SK-N-MC (cell line): ENCODE results near the gene SLC36A1.

Experiments used
- EZH2 ChIP-seq: fragments of 200-600 bp; sonication (generic); IDR thresholded peaks from one replicate; pipeline ENCODE4 v1.6.1; 2017; ENCODE audit warnings: antibody characterized with exemption
- POLR2AphosphoS5 ChIP-seq: IDR thresholded peaks from 2 replicates; pipeline ENCODE4 v1.6.1; 2012; ENCODE audit warnings: mild to moderate bottlenecking, low read depth, low read length, borderline replicate concordance

GRCh38 chr5:151497391-151498002, 50.1 kb downstream of the SLC36A1 start:
- TF ChIP-seq POLR2AphosphoS5 (no peak), EZH2 (no peak)
